Ovary (tissue), 3 donors: Measurements from ENCODE around the gene DENND5B.

Experiments
- CTCF ChIP-seq, 3 donors: fragments of 450-650 bp in 2 of 3; fragments of 200-600 bp in 1 of 3; IDR thresholded peaks; one replicate each; pipeline versions ENCODE4 v1.5.1 to v1.8.0; 2016 to 2022; ENCODE audit warnings: antibody characterized with exemption in 3 of 3, mild to moderate bottlenecking in 1 of 3
- EP300 ChIP-seq: sonication (generic); formaldehyde crosslinking; IDR thresholded peaks from one replicate; pipeline ENCODE4 v1.6.1; 2017; ENCODE audit warnings: antibody characterized with exemption
- POLR2A ChIP-seq: fragments of 450-650 bp; IDR thresholded peaks from one replicate; pipeline ENCODE4 v1.6.1; 2017; ENCODE audit warnings: antibody characterized with exemption, mild to moderate bottlenecking, moderate library complexity
- donor health status: DM: no; HTN: no; CAD: no.

- TF ChIP-seq CTCF (IDR thresholded peaks at IDR 0.05) (no peak), POLR2A (no peak), EP300 (no peak)
Observed at GRCh38 chr12:31471823-31472222, 119.1 kb downstream of the DENND5B start.
